ENCODE measurements around the gene RNMT. TPM values are rescaled to one million over a fixed set of nuclear protein-coding genes. Genes with fewer than 3 reads are reported as not detected.

The RNMT gene
- total RNA-seq, 1 donor from 2014 or later: 41.2 TPM

DNA sequence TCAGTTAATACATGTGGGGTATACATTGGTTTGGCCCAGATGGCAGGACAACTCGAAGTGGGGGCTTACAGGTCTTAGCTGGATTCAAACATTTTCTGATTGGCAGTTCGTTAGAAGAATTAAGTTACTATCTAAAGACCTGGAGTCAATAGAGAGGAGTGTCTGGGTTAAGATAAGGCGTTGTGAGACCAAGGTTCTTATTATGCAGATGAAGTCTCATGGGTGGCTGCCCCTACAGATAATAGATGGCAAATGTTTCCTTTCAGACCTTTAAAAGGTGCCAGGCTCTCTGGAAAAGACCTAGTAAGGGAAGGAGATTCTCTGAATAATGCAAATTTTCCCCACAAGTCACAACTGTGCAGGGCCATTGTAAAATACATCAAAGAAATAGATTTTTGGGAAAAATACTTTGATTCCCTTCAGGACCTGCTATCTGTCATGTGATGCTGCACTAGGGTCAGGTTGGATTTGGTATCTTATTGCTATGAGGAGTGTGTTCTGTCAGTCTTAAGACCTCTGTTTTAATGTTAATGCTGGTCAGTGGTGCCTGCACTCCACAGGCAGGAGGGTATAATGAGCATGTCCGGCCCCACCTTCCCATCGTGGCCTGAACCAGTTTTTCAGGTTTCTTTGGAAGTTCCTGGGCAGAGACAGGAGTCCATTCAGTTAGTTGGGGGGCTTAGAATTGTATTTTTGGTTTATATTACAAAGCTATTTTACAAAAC is 83.2 kb downstream of the RNMT start:
- FAIRE-seq: no peak
- no peak for DNase-seq (ENCODE audit: low spot score in 2 of 2)

DNA sequence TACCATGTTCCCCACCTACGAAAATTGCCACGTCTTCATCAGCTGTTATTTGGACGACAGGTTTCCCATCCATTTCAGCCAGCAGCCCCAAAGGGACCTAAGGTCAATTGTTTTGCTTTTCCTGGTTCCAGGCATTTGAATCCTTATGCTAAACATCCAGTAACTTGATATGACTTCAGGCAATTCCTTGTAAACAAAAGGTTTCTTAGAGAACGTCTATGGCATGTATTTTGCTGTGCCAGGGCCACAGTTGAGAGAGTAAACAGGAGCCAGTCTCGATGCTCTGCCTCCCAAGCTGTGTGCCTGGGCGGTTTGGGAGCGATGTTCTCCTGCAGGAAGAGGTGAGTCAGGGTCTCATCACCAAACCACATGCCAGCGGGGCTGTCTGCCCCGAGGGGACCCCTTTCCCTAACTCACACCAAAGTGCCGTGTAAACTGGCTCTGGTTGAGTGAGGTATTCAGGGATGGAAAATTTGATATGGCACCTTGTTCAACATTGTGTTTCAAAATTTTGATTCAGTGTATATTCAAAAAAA is 84.5 kb downstream of the RNMT start:
- FAIRE-seq (no peak), DNase-seq (ENCODE audit: low spot score in 2 of 2) (no peak)

DNA sequence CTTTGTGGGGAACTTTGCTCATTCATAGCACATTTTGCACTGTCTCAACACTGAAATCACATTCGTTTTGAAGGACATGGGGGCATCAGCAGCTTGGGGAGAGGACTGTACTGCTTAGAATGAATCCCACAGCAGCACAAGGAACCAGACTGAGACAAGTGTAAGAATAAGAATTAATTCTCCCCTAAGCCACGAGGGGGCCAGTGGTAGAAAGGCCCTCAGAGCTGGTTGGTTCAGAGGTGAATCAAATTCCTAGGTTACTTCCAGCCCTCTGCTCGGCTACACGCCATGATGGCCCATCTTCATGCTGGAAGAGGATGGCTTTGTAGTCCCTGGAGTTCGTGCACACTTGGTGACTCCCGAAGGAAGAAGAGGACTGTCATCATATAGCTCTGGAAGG is 85.5 kb downstream of the RNMT start:
- DNase-seq (ENCODE audit: low spot score in 2 of 2) (no peak), FAIRE-seq (no peak)

DNA sequence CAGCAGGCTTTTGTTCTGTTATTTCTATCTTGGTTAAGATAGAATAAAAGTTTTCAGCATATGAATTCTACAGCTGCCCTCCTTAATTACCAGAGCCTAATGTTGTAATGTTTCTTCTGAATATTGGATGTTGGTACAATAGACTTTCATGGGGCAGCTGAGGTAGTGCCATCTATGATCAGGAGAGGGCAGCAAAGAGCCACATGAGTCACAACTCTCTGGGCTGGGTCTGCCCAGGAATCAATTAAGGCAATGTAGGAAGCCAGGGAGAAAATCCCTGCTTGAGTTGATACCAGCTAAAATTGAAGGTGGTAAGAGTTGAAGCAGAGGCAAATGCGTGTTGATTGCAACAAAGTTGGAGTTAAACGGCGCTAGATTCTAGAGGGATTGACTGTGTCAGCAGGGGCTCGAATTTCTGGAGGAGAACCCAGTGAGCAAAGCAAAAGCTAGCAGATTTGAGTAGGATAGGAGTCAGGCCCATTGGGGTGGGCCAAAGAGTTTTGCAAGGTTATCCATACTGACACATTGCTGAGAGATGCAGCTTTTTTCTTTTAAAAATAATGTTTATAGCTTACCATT is 86.9 kb downstream of the RNMT start:
- DNase-seq (ENCODE audit: low spot score in 2 of 2) (peak; percentile 45 to 78), FAIRE-seq (peak; percentile 39)

Small RNAs within 50 kb of the gene (small RNA-seq; reads per million reads assigned to genes)
- not detected for gene AP001525.1
- not detected for gene RN7SL362P

Other genes starting within 250 kb of the RNMT start
- 29.8 TPM for gene FAM210A, start 115 bp upstream of the RNMT start, total RNA-seq
- gene MC5R, start 97.5 kb downstream of the RNMT start, total RNA-seq: 2.9 TPM
- gene MC2R, start 188.9 kb downstream of the RNMT start, total RNA-seq: under 0.01 TPM